ENCODE data around the gene SIDT2.

DNA sequence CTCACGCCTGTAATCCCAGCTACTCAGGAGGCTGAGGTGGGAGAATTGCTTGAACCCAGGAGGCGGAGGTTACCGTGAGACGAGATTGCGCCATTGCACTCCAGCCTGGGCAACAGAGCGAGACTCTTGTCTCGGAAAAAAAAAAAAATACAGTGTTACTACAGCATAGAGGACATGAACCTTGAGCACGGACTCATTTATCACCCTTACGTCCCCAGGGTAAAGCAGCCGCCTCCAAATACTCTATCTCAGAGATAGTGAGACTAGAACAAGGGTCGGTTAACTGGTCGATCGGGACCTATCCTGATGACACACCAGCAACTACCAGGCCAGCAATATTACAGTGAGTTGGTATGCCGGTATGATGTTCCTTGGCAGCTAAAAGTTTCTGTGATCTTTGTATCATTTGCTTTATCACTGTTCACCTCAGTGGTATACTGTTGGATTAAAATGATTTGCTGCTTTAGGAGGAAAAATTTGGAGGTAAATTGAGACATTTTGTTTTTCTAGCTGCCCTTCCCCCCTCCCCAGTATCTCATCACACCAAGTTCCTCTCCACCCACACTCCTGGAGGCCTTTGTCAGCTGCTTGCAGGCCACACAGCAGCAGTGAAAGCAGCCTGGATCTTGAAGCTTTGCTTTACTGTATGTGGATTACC, 7.0 kb upstream of the SIDT2 start:
- TF ChIP-seq, protein P1, sequence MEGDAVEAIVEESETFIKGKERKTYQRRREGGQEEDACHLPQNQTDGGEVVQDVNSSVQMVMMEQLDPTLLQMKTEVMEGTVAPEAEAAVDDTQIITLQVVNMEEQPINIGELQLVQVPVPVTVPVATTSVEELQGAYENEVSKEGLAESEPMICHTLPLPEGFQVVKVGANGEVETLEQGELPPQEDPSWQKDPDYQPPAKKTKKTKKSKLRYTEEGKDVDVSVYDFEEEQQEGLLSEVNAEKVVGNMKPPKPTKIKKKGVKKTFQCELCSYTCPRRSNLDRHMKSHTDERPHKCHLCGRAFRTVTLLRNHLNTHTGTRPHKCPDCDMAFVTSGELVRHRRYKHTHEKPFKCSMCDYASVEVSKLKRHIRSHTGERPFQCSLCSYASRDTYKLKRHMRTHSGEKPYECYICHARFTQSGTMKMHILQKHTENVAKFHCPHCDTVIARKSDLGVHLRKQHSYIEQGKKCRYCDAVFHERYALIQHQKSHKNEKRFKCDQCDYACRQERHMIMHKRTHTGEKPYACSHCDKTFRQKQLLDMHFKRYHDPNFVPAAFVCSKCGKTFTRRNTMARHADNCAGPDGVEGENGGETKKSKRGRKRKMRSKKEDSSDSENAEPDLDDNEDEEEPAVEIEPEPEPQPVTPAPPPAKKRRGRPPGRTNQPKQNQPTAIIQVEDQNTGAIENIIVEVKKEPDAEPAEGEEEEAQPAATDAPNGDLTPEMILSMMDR (IDR thresholded peaks at IDR 0.05) = no peak
- TF ChIP-seq POLR2A (IDR thresholded peaks at IDR 0.05) = no peak

Measured in uterus (tissue), 2 donors.